GM04503 (cell line): Measurements from ENCODE around the gene ACOT7.

ENCODE experiments used
- DNase-seq: peaks from one replicate; pipeline ENCODE4 v3.0.0-alpha.2; 2012; ENCODE audit warnings: low read depth

Gene ACOT7

DNA sequence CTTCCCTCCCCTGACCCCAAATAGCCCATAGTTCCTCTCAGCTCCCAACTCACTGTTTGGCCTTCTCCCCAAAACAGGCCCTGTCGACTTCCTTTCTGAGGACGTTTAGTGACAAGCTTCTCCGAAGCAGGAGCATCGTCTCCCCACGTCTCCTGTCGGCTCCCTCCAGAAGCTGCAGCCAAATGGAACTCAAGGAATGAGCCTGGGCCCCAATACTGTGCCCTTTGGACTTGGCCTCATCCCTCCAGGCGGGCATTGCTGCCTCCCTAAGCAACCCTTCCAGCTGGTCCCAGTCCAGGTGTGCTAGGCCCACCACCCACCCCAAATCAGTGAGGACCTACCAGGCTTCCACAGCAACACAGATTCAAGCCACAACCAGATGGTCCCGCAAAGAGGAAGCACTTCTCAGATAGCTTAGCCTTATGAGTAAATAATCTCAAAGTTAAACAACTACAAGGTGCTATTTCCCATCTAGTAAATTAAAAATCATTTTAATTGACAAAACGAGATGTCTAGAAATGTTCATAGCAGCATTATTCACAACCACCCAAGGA, 33.0 kb downstream of the ACOT7 start:
- no peak for DNase-seq

DNA sequence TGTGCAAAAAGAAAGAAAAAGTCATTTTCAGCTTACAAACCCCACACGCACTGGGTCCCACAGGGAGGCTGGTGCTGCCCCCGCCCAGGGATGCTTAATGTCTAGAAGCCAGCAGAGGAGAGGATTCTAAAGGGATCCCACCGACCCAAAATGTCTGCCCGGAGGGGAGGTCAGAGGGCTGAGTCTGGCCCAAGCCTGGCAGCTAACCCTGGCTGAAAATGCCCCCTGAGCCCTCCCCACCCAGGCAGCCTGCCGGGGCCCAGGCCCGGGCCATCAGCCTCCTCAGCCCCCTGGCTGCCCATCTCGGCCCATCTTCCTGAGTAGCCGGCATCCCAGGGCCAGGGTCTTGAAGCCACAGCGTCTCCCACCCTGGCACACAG, 33.5 kb downstream of the ACOT7 start:
- no peak for DNase-seq

DNA sequence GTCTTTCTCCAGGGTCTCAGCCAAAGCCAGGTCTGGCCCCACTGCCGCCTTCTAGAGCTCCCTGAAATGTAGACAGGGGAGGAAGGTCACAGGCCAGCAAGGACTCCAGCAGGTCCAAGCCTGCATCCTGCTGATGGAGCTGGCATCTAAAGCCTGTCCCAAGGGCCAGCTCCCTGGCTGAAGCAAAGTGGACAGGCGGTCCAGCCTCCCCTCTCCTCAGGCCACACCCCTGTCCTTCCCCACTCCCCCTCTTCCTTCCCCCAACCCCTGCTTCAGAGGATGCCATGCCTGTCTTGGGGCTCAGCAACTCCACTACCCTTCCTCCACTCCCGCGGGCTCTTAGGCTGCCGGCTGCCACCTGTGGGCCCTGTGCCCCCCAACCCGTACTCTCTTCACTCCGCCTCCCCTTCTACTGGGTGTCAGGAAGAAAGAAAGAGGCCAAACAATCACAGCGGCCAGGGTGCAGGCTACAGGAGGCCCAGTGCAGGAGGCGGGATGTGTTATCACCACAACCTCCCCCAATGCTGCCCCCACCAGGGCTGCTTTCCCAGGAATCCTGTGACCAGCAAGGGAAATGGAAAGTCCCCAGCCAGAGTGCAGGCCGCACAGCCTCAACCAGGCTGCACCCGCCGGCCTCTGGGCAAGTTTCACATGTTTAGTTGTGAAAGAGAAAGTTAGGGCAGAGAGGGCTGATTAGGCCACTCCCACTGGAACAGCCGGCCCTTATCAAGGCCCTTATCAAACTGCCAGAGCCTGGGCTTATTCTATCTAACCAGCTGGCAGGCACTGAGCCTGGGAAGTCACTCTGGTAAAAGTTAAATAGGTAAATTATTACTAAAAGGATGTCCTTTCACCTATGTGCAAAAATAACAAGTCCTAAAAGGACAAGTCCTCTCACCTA, 34.1 kb downstream of the ACOT7 start:
- DNase-seq, result no peak

DNA sequence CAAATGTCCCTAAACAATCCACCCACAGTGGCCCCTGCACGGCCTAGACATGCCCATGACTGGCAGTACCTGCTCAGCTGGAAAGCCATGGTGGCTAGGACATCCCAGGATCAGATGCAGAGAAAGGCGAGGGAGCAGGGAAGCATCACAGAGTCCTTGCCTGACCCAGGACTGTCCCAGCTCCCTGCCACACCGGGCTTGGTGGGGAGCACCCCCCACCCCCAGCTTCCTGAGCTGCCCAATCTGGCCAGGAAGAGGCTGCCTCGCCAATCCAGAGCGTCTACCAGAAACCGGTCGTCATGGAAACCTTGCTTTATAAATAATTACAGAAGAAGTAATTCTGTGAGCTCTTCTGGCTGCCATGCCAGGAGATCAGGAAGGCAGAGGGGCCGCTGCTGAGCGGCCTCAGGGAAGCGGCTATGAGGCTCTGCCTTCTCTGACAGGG, 34.8 kb downstream of the ACOT7 start:
- DNase-seq, result peak; percentile 25

DNA sequence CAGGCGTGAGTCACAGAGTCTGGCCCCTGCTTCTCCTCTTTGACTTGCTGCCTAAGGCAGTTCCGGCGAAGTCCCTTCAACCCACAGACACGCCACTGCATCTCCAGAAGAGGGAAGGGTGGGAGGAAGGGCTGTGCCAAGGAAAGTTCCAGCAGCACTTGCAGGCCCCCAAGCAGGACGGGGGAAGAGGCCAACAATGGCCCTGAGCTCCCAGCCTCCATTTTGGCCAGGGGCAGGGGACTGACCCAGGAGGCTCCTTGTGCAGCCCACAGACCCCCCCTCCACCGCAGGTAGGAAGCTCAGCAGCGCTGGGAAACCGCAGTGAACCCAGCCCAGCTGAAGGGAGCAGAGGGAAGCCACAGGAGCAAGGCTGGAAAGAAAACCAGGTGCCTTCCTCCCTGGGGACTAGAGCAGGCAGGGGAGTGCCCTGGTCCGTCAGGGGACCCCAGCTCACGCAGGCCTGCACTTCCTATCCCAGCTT, 35.4 kb downstream of the ACOT7 start:
- no peak for DNase-seq

DNA sequence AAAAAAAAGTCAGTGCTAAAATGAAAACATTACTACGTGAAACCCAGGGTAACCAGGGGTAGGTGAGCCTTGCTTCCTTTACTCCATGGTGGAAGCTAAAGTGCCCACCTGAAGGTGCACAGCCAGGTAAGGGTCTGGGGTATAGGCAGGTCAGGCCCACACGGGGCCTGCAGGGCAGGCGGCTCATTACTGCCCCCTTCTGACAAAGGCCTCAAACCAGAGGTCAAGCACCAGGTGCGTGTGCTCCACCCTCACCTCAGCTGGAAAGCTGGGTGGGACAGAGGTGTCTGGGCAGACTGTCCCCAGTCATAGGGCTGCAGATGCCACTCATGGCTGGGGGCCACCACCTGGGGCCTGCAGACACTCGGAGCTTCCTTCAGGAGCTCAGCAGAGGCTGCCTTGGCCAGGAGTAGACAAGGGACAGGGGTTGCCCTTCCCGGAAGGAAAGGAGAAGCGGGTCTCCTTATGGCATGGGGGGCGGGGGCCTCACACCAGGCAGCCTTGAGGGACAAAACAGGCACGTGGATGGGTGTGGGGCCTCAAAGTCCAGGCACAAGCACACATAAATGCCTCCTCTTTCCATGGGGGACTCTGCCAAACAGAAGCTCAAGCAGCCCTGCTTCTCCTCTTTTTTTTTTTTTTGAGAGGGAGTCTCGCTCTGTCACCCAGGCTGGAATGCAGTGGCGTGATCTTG, 36.2 kb downstream of the ACOT7 start:
- no peak for DNase-seq

DNA sequence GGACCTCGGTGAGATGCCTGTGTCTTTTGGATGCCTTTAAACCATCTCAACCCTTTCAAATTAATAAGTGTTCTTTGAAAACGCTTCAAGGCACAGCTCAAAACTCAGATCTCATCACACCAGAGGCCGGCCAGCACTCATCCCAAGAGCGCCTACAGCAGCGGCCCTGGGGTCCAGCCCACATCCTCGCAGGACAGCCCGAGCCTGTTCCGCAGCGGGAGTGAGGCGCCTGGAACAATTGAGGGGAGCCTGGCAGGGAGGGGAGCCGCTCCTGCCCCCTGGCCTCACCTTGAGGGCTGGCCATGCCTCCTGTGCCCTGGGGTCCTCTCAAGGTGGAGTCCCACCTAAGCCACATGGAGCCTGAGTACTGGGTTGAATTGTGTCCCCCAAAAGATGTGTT, 37.9 kb downstream of the ACOT7 start:
- DNase-seq, result no peak

DNA sequence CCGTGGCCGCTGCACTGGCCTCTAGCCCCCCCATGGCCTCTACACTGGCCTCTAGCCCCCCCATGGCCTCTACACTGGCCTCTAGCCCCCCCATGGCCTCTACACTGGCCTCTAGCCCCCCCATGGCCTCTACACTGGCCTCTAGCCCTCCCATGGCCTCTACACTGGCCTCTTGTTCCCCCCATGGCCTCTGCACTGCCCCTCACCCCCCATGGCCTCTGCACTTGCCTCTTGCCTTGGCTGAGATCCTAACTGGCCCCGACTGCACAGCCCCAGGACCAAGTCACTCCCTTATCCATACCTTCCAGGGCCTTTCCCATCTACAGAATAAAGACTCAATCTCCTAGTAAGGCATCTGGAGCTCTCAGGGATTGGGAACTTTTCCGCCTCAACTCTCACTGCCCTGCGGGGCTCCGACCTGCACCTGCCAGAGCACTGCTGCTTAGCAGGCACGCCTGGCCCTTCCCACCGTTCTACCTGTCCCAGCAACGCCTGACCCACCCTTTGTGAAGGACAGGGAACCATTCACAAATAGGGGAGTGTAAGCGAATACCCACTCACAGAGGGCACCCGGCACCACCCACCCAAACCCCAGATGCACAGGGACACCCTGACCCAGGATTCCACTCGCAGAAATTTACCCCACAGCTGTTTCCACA, 38.8 kb downstream of the ACOT7 start:
- no peak for DNase-seq

DNA sequence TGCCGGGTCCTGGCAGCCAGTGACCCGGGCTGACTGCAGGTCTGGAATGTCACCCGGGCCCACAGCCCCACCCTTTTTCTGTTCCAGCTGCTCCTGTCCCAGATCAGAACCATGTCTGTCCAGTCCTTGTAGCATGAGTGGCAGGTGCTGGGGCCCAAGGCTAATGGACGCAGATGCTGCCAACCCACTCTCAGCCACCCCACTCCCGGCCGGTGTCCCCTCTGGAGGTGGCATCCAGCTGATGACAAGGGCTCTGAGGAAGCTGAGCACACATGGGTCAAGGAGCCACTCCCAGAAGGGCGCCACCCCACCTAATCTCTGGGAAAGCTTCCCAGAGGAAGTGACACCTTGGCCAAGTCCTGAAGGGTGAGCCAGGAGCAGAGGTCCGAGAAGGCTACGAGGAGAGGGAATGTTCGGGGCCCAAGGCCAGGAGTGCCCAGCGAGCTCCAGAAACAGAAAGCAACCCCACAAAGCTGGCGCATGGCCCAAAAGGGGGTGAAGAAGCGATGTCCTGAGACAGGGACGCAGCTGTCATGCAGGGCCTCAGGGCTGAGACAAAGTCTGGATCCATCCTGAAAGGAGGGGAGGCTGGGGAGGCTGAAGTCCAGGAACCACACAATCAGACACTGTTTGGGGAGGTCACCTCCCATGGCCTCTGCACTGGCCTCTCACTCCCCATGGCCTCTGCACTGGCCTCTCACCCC, 39.5 kb downstream of the ACOT7 start:
- no peak for DNase-seq

DNA sequence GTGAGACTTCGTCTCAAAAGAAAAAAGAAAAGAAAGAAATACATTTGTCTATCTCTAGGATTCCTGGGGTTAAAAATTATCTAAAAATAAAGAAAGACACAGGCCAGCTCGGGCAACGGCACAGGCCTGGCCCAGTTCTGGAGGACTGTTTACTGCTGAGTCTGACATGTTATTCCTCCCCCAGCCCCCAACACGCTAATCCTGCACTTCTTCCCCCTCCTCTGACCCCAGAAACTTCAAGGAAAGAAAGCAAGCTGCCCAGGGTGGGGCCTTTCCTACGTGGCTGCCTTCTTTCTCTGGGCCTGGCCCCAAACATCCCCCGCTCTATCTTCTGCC, 40.0 kb downstream of the ACOT7 start:
- DNase-seq, result no peak

DNA sequence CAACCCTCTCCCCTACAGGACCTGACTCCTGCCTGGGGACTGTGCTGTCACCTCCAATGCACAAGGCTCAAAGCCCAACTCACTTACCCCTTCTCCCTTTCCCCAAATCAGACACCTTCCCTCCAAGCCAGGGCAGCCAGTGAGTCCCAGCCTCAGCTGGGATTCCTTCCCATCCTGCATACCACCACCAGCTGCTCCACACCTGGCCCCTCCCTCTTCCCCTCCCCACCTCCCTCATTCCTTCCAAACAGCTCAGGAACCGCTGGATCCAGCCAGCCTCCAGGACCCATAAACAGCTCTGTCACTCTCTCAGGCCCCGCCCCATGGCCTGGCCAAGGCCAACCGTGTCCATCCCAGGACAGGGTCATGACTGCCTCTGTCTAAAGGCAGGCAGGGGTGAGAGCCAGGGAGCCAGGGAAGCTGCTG, 41.4 kb downstream of the ACOT7 start:
- DNase-seq, result no peak

DNA sequence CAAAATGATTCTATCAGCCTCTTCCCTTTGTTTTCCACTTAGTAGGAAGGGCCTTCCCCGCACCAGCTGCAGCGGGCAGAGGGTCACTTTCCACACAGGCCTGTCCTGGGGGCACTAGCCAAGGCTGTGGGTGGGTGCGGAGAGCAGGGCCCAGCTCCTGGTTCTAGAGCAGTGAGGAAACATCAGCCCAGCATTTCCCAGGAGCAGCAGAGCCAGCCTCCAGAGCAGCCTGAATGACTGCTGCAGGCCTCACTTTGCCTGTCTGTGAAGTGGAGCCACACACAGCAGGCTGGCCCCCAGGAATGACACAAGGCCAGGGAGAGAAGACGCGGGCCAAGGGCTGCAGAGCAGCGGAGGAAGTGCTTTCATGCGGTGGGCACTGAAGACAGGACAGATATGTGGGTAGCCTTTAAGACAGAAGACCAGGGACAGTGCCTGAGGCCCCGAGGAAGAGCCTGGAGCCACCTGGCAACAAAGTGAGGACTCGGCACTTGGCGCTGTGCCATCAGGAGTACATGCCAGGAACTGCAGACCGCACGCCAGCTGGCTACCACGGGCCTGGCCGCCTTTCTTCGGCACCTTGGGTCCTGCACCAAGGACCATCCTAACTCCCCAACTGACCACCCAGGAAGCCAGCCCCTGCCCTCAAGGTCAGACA, 42.0 kb downstream of the ACOT7 start:
- no peak for DNase-seq

DNA sequence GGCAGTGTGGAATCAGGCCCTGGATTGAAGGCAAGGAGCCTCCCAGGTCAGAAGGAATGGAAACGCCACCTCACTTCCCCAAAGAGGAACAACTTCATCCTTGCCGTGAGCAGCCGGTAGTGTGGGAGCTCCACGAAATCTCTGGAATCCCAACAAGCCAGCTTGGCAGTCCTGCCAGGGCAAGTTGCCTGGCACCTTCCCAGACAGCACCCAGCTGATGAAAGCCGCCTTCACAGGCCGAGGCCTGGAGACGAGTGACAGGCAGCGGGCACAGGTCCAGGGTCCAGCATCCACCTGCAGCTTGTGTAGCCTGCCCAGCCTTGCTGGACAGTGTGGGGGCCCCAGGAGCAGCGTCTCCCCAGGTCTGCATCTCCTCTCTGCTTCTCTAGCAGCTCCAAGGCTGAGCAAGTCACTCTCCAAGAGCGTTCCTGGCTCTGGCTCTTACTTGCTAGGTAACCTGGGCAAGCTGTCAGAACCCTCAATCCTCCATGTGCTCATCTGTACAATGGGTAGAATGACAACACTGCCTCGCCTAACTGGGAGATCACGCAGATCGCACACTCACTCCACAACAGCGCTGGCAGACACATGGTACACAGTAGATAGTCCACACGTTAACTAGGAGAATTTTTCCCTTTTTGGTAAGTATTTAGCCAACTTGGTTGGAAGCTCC, 43.0 kb downstream of the ACOT7 start:
- DNase-seq, result no peak

DNA sequence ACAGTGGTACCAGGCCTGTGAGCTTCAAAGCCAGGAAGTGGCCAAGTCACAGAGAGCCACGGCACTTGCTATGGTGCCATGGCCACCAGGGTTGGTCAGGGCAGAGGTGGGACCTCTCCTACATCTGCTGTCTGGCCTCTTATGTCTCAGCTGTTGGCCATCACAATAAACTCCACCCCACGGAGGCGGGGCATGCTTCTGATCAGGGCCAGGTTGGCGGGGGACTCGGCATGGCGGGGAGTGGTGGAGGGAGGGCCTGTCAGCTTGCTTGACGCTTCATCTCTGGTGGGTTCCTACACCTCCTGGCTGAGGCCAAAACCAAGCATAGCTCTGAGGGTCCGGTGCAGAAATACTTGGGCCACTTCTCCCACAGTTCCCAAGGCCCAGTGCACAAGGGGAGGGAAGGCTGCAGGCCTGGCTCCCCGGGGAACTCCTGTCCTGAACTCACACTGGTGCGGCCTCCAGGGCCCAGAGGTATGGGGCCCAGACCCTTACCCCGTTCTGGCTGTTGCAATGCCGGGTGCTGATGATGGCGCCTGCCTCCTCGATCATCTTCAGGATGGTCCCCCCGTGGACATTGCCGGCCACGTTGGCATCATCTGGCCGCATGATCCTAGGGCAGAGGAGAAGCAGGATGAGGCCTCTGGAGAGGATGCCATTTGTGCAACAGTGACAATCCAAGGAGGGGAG, 44.2 kb downstream of the ACOT7 start:
- no peak for DNase-seq

DNA sequence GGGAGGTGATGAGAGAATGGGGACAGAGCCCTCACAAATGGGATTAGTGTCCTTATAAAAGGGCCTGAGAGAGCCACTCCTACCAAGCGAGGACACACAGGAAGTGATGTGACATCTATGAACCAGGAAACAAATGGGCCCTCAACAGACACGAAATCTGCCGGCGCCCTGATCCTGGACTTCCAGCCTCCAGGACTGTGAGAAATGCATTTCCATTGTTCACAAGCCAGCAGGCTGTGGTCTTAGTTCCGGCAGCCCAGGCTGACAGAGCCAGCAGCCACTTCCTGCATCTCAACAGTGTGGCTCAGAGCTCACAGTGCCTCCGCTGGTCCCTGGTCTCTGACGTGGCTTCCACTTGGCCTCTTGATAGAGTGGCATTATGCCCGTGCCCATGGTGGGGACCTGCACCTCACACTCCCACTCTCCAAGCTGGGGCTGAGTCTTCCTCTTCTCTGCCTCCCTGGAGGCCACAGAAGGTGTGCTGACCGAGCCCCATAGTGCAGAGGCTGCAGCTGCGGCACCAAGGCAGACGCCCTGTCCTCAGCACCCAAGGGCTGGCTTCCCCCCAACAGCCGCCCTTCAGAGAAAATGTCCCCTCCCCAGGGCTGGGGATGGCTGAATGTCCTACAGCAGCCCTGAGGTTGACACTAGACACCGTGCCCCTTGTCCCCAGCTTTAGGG, 44.9 kb downstream of the ACOT7 start:
- no peak for DNase-seq

DNA sequence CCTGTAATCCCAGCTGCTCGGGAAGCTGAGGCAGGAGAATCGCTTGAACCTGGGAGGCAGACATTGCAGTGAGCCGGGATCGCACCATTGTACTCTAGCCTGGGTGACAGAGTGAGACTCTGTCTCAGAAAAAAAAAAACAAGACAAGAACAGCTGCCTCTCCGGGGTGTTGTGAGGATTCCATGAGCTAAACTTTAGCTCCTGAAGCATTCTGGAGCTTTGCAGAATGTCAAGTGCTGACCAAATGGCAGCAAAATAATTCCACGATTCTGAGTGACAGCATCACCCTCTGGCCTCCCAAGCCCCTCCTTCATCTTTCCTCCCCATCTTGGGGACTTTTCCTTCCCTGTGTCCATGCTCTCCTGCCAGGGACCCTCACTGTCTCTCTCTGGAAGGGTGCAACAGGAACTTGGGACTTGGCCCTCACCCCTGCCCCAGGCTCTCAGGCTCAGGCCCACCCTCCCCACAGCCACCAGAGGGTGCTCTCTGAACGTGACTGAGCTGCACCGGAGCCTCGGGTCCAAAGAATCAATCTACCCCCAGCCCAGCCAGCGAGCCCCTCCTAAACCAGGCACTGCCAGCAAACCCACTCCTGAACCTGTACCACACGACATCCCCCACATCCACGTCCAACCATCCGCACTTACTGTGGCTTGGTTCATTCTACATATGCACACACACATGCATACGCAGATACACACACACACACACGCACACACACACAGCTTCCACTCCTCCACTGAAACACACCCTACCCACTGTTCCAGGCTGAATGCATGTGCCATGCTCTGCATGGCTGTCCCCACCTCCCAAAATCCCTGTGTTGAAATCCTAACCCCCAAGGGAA, 45.7 kb downstream of the ACOT7 start:
- DNase-seq, result no peak

DNA sequence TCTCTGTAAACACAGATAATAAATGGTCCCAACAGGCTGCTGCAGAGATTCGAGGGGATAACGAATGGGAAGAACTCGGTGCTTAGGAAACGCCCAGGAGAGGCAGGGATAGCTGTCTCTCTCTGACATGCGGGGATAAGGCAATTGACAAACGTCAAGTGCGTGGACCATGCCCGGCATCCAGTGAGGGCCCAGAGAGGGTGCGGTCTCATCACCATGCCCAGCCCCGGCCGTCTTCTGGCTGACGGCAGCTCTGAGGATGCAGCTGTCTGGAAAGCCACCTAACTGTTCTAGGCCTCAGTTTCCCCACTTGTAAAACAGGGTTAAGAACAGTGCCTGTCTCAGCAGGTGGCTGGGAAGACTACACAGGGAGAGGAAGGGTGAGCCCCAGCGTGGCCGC, 48.1 kb downstream of the ACOT7 start:
- DNase-seq, result no peak

DNA sequence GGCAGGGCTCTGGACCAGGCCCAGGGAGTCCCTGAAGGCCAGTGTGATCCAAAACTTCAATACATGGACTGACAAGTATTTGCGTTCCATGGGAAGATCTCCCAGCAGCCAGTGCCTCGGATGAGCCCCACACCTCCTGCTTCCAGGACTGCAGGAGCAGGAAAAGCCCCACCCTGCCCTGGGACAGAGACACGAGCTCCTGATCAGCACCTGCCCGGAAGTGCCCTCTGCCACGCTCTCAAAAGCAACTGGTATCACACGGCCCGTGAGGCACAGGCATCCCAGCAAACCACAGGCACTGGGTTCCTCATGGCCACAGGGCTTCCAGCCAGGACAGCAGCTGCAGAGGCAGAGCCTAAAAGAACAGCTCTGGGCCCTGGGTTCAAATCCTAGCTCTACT, 48.6 kb downstream of the ACOT7 start:
- no peak for DNase-seq
